Measurements from ENCODE around the gene ERC2. TPM values are rescaled to one million over a fixed set of nuclear protein-coding genes. Genes with fewer than 3 reads are reported as not detected.

Gene ERC2
- total RNA-seq, 3 donors from 2014 or later (not counting 1 experiment from before 2014, with no cell fraction given), result not detected

DNA sequence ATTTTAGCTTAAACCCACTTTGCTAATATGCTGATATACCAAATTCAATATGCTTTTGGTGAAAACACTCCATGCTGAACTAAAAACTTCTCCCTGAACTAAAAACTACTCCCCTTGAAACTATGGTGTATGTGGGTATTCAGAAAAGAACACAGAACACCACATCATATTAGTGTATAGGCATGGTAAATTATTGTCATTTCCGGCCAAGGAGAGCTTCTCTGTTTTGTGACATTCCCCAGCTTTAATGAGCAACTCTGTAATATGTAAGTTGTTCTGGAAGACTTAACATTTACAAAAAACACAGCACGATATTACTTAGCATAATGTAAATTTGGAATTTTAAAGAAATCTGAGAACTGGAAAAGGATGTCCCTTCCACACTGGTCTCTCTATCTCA lies 711.3 kb downstream of the ERC2 start:
- Mint-ChIP-seq H3K4me1 (no peaks in the 10 kb centered on the region), H3K4me3 (no peak overlapping the region), H3K36me3 (no peaks in the 10 kb centered on the region), H3K27ac (no peak overlapping the region), H3K27me3 (ENCODE audit: low read depth in 2 of 2) (no peaks in the 10 kb centered on the region), H3K9me3 (peaks cover 0 to 2% of the 10 kb centered on the region in 2 donors)
- intact Hi-C loops (cut with micrococcal nuclease), result no loop called here
- WGBS (ENCODE audit: insufficient coverage), result no CpG with 5 or more reads among the region's 2 CpGs
- H3K4me3 ChIP-seq (ENCODE audit: low read length), result no peak overlapping the region
- no peaks in the 10 kb centered on the region for H3K9me3 ChIP-seq (ENCODE audit: control insufficient read depth, insufficient read depth, low read length)
- H3K36me3 ChIP-seq (ENCODE audit: control insufficient read depth, insufficient read depth, low read length), result no peaks in the 10 kb centered on the region
- H3K4me1 ChIP-seq (ENCODE audit: control insufficient read depth, insufficient read depth, low read length), result no peaks in the 10 kb centered on the region
- H3K27me3 ChIP-seq (ENCODE audit: control insufficient read depth, insufficient read depth, low read length), result no peaks in the 10 kb centered on the region
- DNase-seq (no peak), ATAC-seq (no peak)
- no peak overlapping the region for H3K27ac ChIP-seq (ENCODE audit: low read length)
- TF ChIP-seq, protein P1, sequence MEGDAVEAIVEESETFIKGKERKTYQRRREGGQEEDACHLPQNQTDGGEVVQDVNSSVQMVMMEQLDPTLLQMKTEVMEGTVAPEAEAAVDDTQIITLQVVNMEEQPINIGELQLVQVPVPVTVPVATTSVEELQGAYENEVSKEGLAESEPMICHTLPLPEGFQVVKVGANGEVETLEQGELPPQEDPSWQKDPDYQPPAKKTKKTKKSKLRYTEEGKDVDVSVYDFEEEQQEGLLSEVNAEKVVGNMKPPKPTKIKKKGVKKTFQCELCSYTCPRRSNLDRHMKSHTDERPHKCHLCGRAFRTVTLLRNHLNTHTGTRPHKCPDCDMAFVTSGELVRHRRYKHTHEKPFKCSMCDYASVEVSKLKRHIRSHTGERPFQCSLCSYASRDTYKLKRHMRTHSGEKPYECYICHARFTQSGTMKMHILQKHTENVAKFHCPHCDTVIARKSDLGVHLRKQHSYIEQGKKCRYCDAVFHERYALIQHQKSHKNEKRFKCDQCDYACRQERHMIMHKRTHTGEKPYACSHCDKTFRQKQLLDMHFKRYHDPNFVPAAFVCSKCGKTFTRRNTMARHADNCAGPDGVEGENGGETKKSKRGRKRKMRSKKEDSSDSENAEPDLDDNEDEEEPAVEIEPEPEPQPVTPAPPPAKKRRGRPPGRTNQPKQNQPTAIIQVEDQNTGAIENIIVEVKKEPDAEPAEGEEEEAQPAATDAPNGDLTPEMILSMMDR (IDR thresholded peaks at IDR 0.05), result no peak

- no peak overlapping the region for H3K27ac Mint-ChIP-seq
- no peaks in the 10 kb centered on the region for H3K27me3 Mint-ChIP-seq (ENCODE audit: low read depth in 2 of 2)
- no peak overlapping the region for H3K27ac ChIP-seq (ENCODE audit: low read length)
- no peaks in the 10 kb centered on the region for H3K36me3 ChIP-seq (ENCODE audit: control insufficient read depth, insufficient read depth, low read length)
- H3K9me3 Mint-ChIP-seq, result peaks cover 0 to 2% of the 10 kb centered on the region in 2 donors
- intact Hi-C loops (cut with micrococcal nuclease), result no loop called here
- TF ChIP-seq, protein P1 (IDR thresholded peaks at IDR 0.05), result no peak
- H3K4me3 ChIP-seq (ENCODE audit: low read length), result no peak overlapping the region
- no peaks in the 10 kb centered on the region for H3K27me3 ChIP-seq (ENCODE audit: control insufficient read depth, insufficient read depth, low read length)
- WGBS (ENCODE audit: insufficient coverage), result 78% methylated on average over 6 of the region's 9 CpGs
- H3K4me1 ChIP-seq (ENCODE audit: control insufficient read depth, insufficient read depth, low read length), result no peaks in the 10 kb centered on the region
- ATAC-seq (no peak), DNase-seq (no peak)
- no peaks in the 10 kb centered on the region for H3K36me3 Mint-ChIP-seq
- H3K9me3 ChIP-seq (ENCODE audit: control insufficient read depth, insufficient read depth, low read length), result no peaks in the 10 kb centered on the region
- no peak overlapping the region for H3K4me3 Mint-ChIP-seq
- no peaks in the 10 kb centered on the region for H3K4me1 Mint-ChIP-seq
Measured at GRCh38 chr3:55755516-55756205, 712.6 kb downstream of the ERC2 start.

- Histone ChIP-seq H3K27ac (ENCODE audit: low read length) (no peak overlapping the region), H3K36me3 (ENCODE audit: control insufficient read depth, insufficient read depth, low read length) (no peaks in the 10 kb centered on the region), H3K27me3 (ENCODE audit: control insufficient read depth, insufficient read depth, low read length) (no peaks in the 10 kb centered on the region), H3K9me3 (ENCODE audit: control insufficient read depth, insufficient read depth, low read length) (no peaks in the 10 kb centered on the region), H3K4me1 (ENCODE audit: control insufficient read depth, insufficient read depth, low read length) (no peaks in the 10 kb centered on the region), H3K4me3 (ENCODE audit: low read length) (no peak overlapping the region)
- WGBS (ENCODE audit: insufficient coverage), result 71% methylated on average over 2 of the region's 5 CpGs
- H3K27me3 Mint-ChIP-seq (ENCODE audit: low read depth in 2 of 2), result no peaks in the 10 kb centered on the region
- no peaks in the 10 kb centered on the region for H3K4me1 Mint-ChIP-seq
- H3K27ac Mint-ChIP-seq, result no peak overlapping the region
- no peak for ATAC-seq
- H3K4me3 Mint-ChIP-seq, result no peak overlapping the region
- intact Hi-C loops (cut with micrococcal nuclease), result no loop called here
- DNase-seq, result no peak
- TF ChIP-seq, protein P1 (IDR thresholded peaks at IDR 0.05), result no peak
- H3K9me3 Mint-ChIP-seq, result peaks cover 0 to 4% of the 10 kb centered on the region in 2 donors
- H3K36me3 Mint-ChIP-seq, result no peaks in the 10 kb centered on the region
Measured at GRCh38 chr3:55752911-55753310, 715.4 kb downstream of the ERC2 start.

GRCh38 chr3:55751730-55752129 lies 716.5 kb downstream of the ERC2 start:
- H3K27me3 ChIP-seq (ENCODE audit: control insufficient read depth, insufficient read depth, low read length), result no peaks in the 10 kb centered on the region
- H3K4me3 Mint-ChIP-seq, result no peak overlapping the region
- H3K4me1 ChIP-seq (ENCODE audit: control insufficient read depth, insufficient read depth, low read length), result no peaks in the 10 kb centered on the region
- WGBS (ENCODE audit: insufficient coverage), result 63% methylated on average over 1 of the region's 1 CpG
- H3K27ac Mint-ChIP-seq, result no peak overlapping the region
- H3K27me3 Mint-ChIP-seq (ENCODE audit: low read depth in 2 of 2), result no peaks in the 10 kb centered on the region
- intact Hi-C loops (cut with micrococcal nuclease), result no loop called here
- H3K9me3 ChIP-seq (ENCODE audit: control insufficient read depth, insufficient read depth, low read length), result no peaks in the 10 kb centered on the region
- H3K9me3 Mint-ChIP-seq, result peaks cover 0 to 4% of the 10 kb centered on the region in 2 donors
- H3K4me1 Mint-ChIP-seq, result no peaks in the 10 kb centered on the region
- no peak overlapping the region for H3K27ac ChIP-seq (ENCODE audit: low read length)
- TF ChIP-seq, protein P1 (IDR thresholded peaks at IDR 0.05), result no peak
- DNase-seq, result no peak
- no peak overlapping the region for H3K4me3 ChIP-seq (ENCODE audit: low read length)
- no peaks in the 10 kb centered on the region for H3K36me3 Mint-ChIP-seq
- no peaks in the 10 kb centered on the region for H3K36me3 ChIP-seq (ENCODE audit: control insufficient read depth, insufficient read depth, low read length)
- no peak for ATAC-seq

Measured in natural killer cell (primary cell).